ENCODE results near the gene LIPG. TPM values are rescaled to one million over a fixed set of nuclear protein-coding genes. Genes with fewer than 3 reads are reported as not detected.

LIPG gene
- total RNA-seq, 1 experiment from 2014 or later, result 92.0 TPM

GRCh38 chr18:49531678-49532153 is 30.1 kb upstream of the LIPG start:
- ATAC-seq (no peak), DNase-seq (ENCODE audit: low read depth, low spot score) (no peak)
- TF ChIP-seq, protein P1, sequence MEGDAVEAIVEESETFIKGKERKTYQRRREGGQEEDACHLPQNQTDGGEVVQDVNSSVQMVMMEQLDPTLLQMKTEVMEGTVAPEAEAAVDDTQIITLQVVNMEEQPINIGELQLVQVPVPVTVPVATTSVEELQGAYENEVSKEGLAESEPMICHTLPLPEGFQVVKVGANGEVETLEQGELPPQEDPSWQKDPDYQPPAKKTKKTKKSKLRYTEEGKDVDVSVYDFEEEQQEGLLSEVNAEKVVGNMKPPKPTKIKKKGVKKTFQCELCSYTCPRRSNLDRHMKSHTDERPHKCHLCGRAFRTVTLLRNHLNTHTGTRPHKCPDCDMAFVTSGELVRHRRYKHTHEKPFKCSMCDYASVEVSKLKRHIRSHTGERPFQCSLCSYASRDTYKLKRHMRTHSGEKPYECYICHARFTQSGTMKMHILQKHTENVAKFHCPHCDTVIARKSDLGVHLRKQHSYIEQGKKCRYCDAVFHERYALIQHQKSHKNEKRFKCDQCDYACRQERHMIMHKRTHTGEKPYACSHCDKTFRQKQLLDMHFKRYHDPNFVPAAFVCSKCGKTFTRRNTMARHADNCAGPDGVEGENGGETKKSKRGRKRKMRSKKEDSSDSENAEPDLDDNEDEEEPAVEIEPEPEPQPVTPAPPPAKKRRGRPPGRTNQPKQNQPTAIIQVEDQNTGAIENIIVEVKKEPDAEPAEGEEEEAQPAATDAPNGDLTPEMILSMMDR (IDR thresholded peaks at IDR 0.05), result no peak
- no peak for TF ChIP-seq TCF7L2 (IDR thresholded peaks at IDR 0.05; ENCODE audit: low read depth, low read length)
- TF ChIP-seq, protein P2, sequence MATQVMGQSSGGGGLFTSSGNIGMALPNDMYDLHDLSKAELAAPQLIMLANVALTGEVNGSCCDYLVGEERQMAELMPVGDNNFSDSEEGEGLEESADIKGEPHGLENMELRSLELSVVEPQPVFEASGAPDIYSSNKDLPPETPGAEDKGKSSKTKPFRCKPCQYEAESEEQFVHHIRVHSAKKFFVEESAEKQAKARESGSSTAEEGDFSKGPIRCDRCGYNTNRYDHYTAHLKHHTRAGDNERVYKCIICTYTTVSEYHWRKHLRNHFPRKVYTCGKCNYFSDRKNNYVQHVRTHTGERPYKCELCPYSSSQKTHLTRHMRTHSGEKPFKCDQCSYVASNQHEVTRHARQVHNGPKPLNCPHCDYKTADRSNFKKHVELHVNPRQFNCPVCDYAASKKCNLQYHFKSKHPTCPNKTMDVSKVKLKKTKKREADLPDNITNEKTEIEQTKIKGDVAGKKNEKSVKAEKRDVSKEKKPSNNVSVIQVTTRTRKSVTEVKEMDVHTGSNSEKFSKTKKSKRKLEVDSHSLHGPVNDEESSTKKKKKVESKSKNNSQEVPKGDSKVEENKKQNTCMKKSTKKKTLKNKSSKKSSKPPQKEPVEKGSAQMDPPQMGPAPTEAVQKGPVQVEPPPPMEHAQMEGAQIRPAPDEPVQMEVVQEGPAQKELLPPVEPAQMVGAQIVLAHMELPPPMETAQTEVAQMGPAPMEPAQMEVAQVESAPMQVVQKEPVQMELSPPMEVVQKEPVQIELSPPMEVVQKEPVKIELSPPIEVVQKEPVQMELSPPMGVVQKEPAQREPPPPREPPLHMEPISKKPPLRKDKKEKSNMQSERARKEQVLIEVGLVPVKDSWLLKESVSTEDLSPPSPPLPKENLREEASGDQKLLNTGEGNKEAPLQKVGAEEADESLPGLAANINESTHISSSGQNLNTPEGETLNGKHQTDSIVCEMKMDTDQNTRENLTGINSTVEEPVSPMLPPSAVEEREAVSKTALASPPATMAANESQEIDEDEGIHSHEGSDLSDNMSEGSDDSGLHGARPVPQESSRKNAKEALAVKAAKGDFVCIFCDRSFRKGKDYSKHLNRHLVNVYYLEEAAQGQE (IDR thresholded peaks at IDR 0.05; ENCODE audit: insufficient read depth in 1 of 2, low read depth in 2 of 2, low read length in 1 of 2), result no peak
- TF ChIP-seq SIN3A (IDR thresholded peaks at IDR 0.05; ENCODE audit: borderline replicate concordance, insufficient read depth, low read depth, low read length), result no peak
- no peak for TF ChIP-seq POLR2AphosphoS5 (IDR thresholded peaks at IDR 0.05; ENCODE audit: low read depth, low read length)
- CTCF ChIA-PET, result no interaction called here
- in situ Hi-C loops (cut with HindIII; ENCODE audit: low pct_unique_long_range_greater_than_20kb, low sequenced_read_pairs) (no loop called here), intact Hi-C loops (cut with micrococcal nuclease; ENCODE audit: unreplicated experiment) (no loop called here)
- Histone ChIP-seq H3K27ac (ENCODE audit: low read length) (no peak overlapping the region), H3K36me3 (ENCODE audit: control insufficient read depth, insufficient read depth, low read length) (no peaks in the 10 kb centered on the region), H3K9me3 (ENCODE audit: control insufficient read depth, insufficient read depth, low read depth, low read length) (no peaks in the 10 kb centered on the region), H3K4me1 (ENCODE audit: control insufficient read depth, insufficient read depth, low read length) (no peaks in the 10 kb centered on the region), H3K27me3 (ENCODE audit: control insufficient read depth, insufficient read depth, low read length) (no peaks in the 10 kb centered on the region), H3K4me3 (ENCODE audit: low read depth in 2 of 2, low read length in 2 of 2) (peak overlapping the region in 1 of 2 experiments; percentile 30; a peak in 2 of 4 replicates)
- BruUV-seq (replicated peaks), result no TSS peak
- POLR2A ChIA-PET, result interaction anchor here (0.9 kb wide), 1 partner anchor 1031 kb away, joined by 3 read pairs; no protein-coding TSS in a partner anchor

- in situ Hi-C loops (cut with HindIII; ENCODE audit: low pct_unique_long_range_greater_than_20kb, low sequenced_read_pairs) (no loop called here), intact Hi-C loops (cut with micrococcal nuclease; ENCODE audit: unreplicated experiment) (no loop called here)
- Histone ChIP-seq H3K4me3 (ENCODE audit: low read depth in 2 of 2, low read length in 2 of 2) (no peak overlapping the region), H3K27ac (ENCODE audit: low read length) (no peak overlapping the region), H3K36me3 (ENCODE audit: control insufficient read depth, insufficient read depth, low read length) (no peaks in the 10 kb centered on the region), H3K27me3 (ENCODE audit: control insufficient read depth, insufficient read depth, low read length) (no peaks in the 10 kb centered on the region), H3K4me1 (ENCODE audit: control insufficient read depth, insufficient read depth, low read length) (peaks cover 4% of the 10 kb centered on the region; the same call in 1 of the 2 replicates), H3K9me3 (ENCODE audit: control insufficient read depth, insufficient read depth, low read depth, low read length) (no peaks in the 10 kb centered on the region)
- ChIA-PET CTCF (no interaction called here), POLR2A (interaction anchor here (0.7 kb wide), 1 partner anchor 39 kb away, joined by 4 read pairs; no protein-coding TSS in a partner anchor)
- no peak for ATAC-seq
- DNase-seq (ENCODE audit: low read depth, low spot score), result no peak
- TF ChIP-seq, protein P2 (IDR thresholded peaks at IDR 0.05; ENCODE audit: insufficient read depth in 1 of 2, low read depth in 2 of 2, low read length in 1 of 2), result no peak
- TF ChIP-seq, protein P1 (IDR thresholded peaks at IDR 0.05), result no peak
- TF ChIP-seq TCF7L2 (IDR thresholded peaks at IDR 0.05; ENCODE audit: low read depth, low read length), result no peak
- no peak for TF ChIP-seq POLR2AphosphoS5 (IDR thresholded peaks at IDR 0.05; ENCODE audit: low read depth, low read length)
- no peak for TF ChIP-seq SIN3A (IDR thresholded peaks at IDR 0.05; ENCODE audit: borderline replicate concordance, insufficient read depth, low read depth, low read length)
- no TSS peak for BruUV-seq (replicated peaks)
Observed at GRCh38 chr18:49534846-49535601, 26.8 kb upstream of the LIPG start.
